Sigmoid colon (tissue), 4 donors: ENCODE data around the gene AFTPH.

Experiments
- EP300 ChIP-seq, 4 donors: sonication (generic); formaldehyde crosslinking; IDR thresholded peaks; one replicate each; pipeline ENCODE4 v1.6.1; 2017; ENCODE audit warnings: antibody characterized with exemption in 4 of 4
- POLR2A ChIP-seq, 2 donors: fragments of 450-650 bp; IDR thresholded peaks; one replicate each; pipeline ENCODE4 v1.6.1; 2016; ENCODE audit warnings: antibody characterized with exemption in 2 of 2, mild to moderate bottlenecking in 2 of 2, moderate library complexity in 2 of 2
- POLR2AphosphoS5 ChIP-seq, 4 donors: sonication (generic); formaldehyde crosslinking; IDR thresholded peaks; one replicate each; pipeline ENCODE4 v1.6.1; 2017; ENCODE audit warnings: antibody characterized with exemption in 4 of 4
- TF ChIP-seq, protein P1 (sequence below), 4 experiments: fragments of 450-650 bp in 3 of 4; fragments of 200-600 bp in 1 of 4; IDR thresholded peaks; one replicate each; pipeline ENCODE4 v1.5.1; 2016 to 2019; ENCODE audit warnings: antibody characterized with exemption in 4 of 4, mild to moderate bottlenecking in 3 of 4, moderate library complexity in 2 of 4

DNA sequence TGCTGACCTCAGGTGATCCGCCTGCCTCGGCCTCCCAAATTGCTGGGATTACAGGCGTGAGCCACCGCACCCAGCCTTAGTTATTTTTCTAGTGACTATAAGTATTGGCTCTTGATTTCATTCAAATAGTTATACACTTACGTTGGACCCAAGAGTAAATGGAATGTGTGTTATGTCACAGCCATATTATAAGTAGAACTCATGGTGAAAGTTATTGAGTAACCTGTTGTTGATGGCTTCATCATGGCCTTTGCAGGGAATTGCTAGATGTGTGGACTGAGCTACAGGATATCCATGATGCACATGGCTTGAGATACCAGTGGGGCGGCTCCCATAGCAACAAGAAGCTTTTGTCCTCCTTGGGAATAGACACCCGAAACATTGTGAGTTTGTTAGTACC lies 44.7 kb downstream of the AFTPH start:
- TF ChIP-seq POLR2AphosphoS5 (IDR thresholded peaks at IDR 0.05) (no peak), POLR2A (IDR thresholded peaks at IDR 0.05) (no peak), EP300 (IDR thresholded peaks at IDR 0.05) (no peak)
- TF ChIP-seq, protein P1, sequence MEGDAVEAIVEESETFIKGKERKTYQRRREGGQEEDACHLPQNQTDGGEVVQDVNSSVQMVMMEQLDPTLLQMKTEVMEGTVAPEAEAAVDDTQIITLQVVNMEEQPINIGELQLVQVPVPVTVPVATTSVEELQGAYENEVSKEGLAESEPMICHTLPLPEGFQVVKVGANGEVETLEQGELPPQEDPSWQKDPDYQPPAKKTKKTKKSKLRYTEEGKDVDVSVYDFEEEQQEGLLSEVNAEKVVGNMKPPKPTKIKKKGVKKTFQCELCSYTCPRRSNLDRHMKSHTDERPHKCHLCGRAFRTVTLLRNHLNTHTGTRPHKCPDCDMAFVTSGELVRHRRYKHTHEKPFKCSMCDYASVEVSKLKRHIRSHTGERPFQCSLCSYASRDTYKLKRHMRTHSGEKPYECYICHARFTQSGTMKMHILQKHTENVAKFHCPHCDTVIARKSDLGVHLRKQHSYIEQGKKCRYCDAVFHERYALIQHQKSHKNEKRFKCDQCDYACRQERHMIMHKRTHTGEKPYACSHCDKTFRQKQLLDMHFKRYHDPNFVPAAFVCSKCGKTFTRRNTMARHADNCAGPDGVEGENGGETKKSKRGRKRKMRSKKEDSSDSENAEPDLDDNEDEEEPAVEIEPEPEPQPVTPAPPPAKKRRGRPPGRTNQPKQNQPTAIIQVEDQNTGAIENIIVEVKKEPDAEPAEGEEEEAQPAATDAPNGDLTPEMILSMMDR (IDR thresholded peaks at IDR 0.05): no peak
